Thyroid gland (tissue), 4 donors: Measurements from ENCODE around the gene INO80. TPM values are rescaled to one million over a fixed set of nuclear protein-coding genes. Genes with fewer than 3 reads are reported as not detected.
A peak's percentile ranks its signal among the peaks of the same experiment; 100 is the strongest.

Experiments
- DNase-seq, 2 donors: peaks; one replicate each; pipeline ENCODE4 v3.0.0-alpha.2; 2019
- H3K27ac ChIP-seq, 3 donors: fragments of 200-600 bp; sonication (generic); 1 replicate in 2 of 3; 2 replicates in 1 of 3; pipeline ENCODE4 v1.5.1; 2016 to 2019; ENCODE audit warnings: mild to moderate bottlenecking in 1 of 3, moderate library complexity in 1 of 3
- H3K27me3 ChIP-seq: fragments of 200-600 bp; sonication (generic); one replicate; pipeline ENCODE4 v1.5.1; 2019
- H3K36me3 ChIP-seq, 2 donors: fragments of 200-600 bp; sonication (generic); one replicate each; pipeline ENCODE4 v1.5.1; 2016 to 2019
- H3K4me1 ChIP-seq, 2 donors: fragments of 200-600 bp; sonication (generic); one replicate each; pipeline ENCODE4 v1.5.1; 2017 to 2019
- H3K4me3 ChIP-seq, 3 donors: fragments of 200-600 bp; sonication (generic); replicated peaks in 1 of 3; 1 replicate in 2 of 3; 2 replicates in 1 of 3; pipeline ENCODE4 v1.5.1; 2016; ENCODE audit warnings: mild to moderate bottlenecking in 1 of 3
- H3K9me3 ChIP-seq: fragments of 200-600 bp; sonication (generic); one replicate; pipeline ENCODE4 v1.5.1; 2017
- POLR2A ChIP-seq, 2 donors: fragments of 450-650 bp; IDR thresholded peaks; one replicate each; pipeline ENCODE4 v1.6.1; 2017; ENCODE audit warnings: antibody characterized with exemption in 2 of 2, mild to moderate bottlenecking in 2 of 2, moderate library complexity in 1 of 2
- WGBS, 2 donors: methylation state at CpG; one replicate each; pipeline ENCODE4 v1.1.5; 2017; 5-methylcytosine and 5-hydroxymethylcytosine counted together
- intact Hi-C: fragments of 100-400 bp; cut with DNase I; formaldehyde crosslinking; loops from one replicate; pipeline ENCODE4 v1.15.1; 2023
- total RNA-seq, 4 donors: library from RNA; depleted of rRNA; stranded (reverse); fragments of >200 nt; gene quantifications; one replicate each; pipeline ENCODE4 v1.2.3, GENCODE V29; 2016
- TF ChIP-seq, protein P1 (sequence below), 6 experiments: fragments of 200-600 bp in 3 of 6; fragments of 450-650 bp in 3 of 6; sonication (generic) in 3 of 6; IDR thresholded peaks; one replicate each; pipeline ENCODE4 v1.5.1; 2016 to 2019; ENCODE audit warnings: antibody characterized with exemption in 6 of 6, mild to moderate bottlenecking in 2 of 6, inconsistent platforms in 1 of 6, moderate library complexity in 1 of 6

INO80 gene
- total RNA-seq, 4 donors from 2014 or later = 23.2 to 42.6 (median 36.4) TPM

GRCh38 chr15:40936234-40936708 is 179.8 kb downstream of the INO80 start:
- intact Hi-C loops = no loop called here
- no peak overlapping the region for H3K4me3 ChIP-seq
- TF ChIP-seq, protein P1, sequence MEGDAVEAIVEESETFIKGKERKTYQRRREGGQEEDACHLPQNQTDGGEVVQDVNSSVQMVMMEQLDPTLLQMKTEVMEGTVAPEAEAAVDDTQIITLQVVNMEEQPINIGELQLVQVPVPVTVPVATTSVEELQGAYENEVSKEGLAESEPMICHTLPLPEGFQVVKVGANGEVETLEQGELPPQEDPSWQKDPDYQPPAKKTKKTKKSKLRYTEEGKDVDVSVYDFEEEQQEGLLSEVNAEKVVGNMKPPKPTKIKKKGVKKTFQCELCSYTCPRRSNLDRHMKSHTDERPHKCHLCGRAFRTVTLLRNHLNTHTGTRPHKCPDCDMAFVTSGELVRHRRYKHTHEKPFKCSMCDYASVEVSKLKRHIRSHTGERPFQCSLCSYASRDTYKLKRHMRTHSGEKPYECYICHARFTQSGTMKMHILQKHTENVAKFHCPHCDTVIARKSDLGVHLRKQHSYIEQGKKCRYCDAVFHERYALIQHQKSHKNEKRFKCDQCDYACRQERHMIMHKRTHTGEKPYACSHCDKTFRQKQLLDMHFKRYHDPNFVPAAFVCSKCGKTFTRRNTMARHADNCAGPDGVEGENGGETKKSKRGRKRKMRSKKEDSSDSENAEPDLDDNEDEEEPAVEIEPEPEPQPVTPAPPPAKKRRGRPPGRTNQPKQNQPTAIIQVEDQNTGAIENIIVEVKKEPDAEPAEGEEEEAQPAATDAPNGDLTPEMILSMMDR (IDR thresholded peaks at IDR 0.05) = no peak
- no peak for TF ChIP-seq POLR2A (IDR thresholded peaks at IDR 0.05)
- H3K27me3 ChIP-seq = no peaks in the 10 kb centered on the region
- no peak for DNase-seq
- H3K36me3 ChIP-seq = no peaks in the 10 kb centered on the region
- no peaks in the 10 kb centered on the region for H3K9me3 ChIP-seq
- 79 to 80% methylated on average over 26 to 31 of the region's 31 CpGs for WGBS, 2 donors
- no peak overlapping the region for H3K27ac ChIP-seq
- peaks cover 0 to 12% of the 10 kb centered on the region in 2 donors for H3K4me1 ChIP-seq

GRCh38 chr15:40934457-40934856 is 181.6 kb downstream of the INO80 start:
- DNase-seq = no peak
- WGBS, 2 donors = 85 to 98% methylated on average over 4 to 6 of the region's 6 CpGs
- intact Hi-C loops = no loop called here
- Histone ChIP-seq H3K4me1 (peaks cover 18 to 19% of the 10 kb centered on the region in 2 donors), H3K4me3 (no peak overlapping the region), H3K36me3 (no peaks in the 10 kb centered on the region), H3K27me3 (no peaks in the 10 kb centered on the region), H3K27ac (no peak overlapping the region), H3K9me3 (no peaks in the 10 kb centered on the region)
- TF ChIP-seq, protein P1 (IDR thresholded peaks at IDR 0.05) = no peak
- no peak for TF ChIP-seq POLR2A (IDR thresholded peaks at IDR 0.05)

- 74 to 84% methylated on average over 3 of the region's 3 CpGs for WGBS, 2 donors
- TF ChIP-seq, protein P1 (IDR thresholded peaks at IDR 0.05) = no peak
- TF ChIP-seq POLR2A (IDR thresholded peaks at IDR 0.05) = no peak
- peaks cover 26 to 27% of the 10 kb centered on the region in 2 donors for H3K4me1 ChIP-seq
- peaks cover under 1% of the 10 kb centered on the region for H3K27me3 ChIP-seq
- no peak overlapping the region for H3K4me3 ChIP-seq
- H3K27ac ChIP-seq = no peak overlapping the region
- no peaks in the 10 kb centered on the region for H3K36me3 ChIP-seq
- DNase-seq = no peak
- intact Hi-C loops = no loop called here
- H3K9me3 ChIP-seq = no peaks in the 10 kb centered on the region
Measured at GRCh38 chr15:40933517-40933902, 182.6 kb downstream of the INO80 start.

DNA sequence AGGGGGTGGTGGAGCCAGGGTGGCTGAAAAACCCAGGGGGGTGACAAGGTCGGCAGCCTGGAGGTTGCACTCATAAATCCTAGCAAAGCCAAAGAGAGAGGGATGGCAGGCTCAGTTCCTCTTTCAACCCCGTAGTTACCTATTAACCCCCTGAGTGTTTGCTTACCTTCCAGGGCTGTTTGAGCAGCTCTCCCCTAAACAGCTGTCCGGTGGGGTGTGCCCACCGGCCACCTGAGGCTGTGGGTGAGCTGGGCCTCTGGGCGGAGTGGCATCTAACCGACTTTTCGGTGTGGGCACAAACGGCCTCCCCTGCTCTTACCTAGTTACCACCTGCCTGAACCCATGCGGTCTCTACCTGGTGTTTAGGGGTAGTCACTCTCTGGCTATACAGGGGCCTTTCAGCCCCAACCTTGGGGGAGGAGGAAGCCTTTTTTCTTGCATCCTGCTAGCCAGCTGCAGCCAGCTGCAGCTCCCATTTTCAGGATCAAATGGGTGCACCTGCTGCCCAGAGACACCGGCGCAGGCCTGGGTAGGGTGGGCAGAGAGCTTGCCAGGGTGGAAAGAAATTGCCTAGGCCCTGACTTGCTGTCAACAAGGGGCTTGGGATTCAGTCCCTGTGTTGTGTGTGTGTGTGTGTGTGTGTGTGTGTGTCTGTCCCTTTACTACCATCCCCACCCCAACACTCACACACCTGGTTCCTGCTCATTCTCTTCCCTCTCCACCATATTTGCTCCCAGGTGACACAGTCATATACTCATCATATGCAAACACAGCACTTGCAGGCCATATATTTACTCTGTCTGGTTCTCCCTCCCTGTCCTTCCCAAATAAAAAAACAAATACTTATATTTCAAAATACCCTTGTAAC is 183.2 kb downstream of the INO80 start:
- Histone ChIP-seq H3K4me1 (peaks cover 32 to 34% of the 10 kb centered on the region in 2 donors), H3K27me3 (peaks cover 6% of the 10 kb centered on the region), H3K9me3 (no peaks in the 10 kb centered on the region), H3K27ac (no peak overlapping the region), H3K36me3 (no peaks in the 10 kb centered on the region), H3K4me3 (peak overlapping the region in 1 of 3 donors; percentile 45)
- WGBS, 2 donors = 67 to 71% methylated on average over 10 to 11 of the region's 11 CpGs
- TF ChIP-seq, protein P1 (IDR thresholded peaks at IDR 0.05) = no peak
- no peak for TF ChIP-seq POLR2A (IDR thresholded peaks at IDR 0.05)
- intact Hi-C loops = no loop called here
- no peak for DNase-seq

DNA sequence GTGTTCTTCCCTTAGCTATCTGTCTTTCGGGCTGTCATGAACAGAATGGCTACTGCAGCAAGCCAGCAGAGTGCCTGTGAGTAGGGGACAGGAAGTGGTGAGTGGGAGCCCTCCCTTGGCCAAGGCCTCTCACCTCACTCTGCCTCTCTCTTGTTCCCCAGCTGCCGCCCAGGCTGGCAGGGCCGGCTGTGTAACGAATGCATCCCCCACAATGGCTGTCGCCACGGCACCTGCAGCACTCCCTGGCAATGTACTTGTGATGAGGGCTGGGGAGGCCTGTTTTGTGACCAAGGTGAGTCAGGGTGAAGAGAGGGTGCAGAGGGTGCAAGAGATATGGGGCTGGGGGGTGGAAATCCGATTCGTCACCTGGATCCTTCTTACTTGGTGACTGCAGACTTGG is 183.9 kb downstream of the INO80 start:
- Histone ChIP-seq H3K27me3 (peaks cover 7% of the 10 kb centered on the region), H3K4me3 (peak overlapping the region in 1 of 3 donors; percentile 45), H3K4me1 (peaks cover 39 to 40% of the 10 kb centered on the region in 2 donors), H3K9me3 (no peaks in the 10 kb centered on the region), H3K36me3 (no peaks in the 10 kb centered on the region), H3K27ac (no peak overlapping the region)
- WGBS, 2 donors = 74% methylated on average over 8 of the region's 8 CpGs
- DNase-seq = no peak
- intact Hi-C loops = no loop called here
- TF ChIP-seq, protein P1 (IDR thresholded peaks at IDR 0.05) = no peak
- TF ChIP-seq POLR2A (IDR thresholded peaks at IDR 0.05) = no peak
